Measurements from ENCODE around the gene ZNF821.
"Not testable (repeated sequence)": the region's sequence is repeated elsewhere in the genome, so short reads cannot be mapped to it uniquely, and the experiment has no call there.

The ZNF821 gene

GRCh38 chr16:71840052-71840451 lies 43.9 kb downstream of the ZNF821 start:
- TF ChIP-seq ARNTL (CRISPR knock-in tag; IDR thresholded peaks at IDR 0.05; ENCODE audit: borderline replicate concordance, low read depth) = no peak
- TF ChIP-seq OSR1 (CRISPR knock-in tag; IDR thresholded peaks at IDR 0.05) = no peak
- no peak for TF ChIP-seq TOX (CRISPR knock-in tag; IDR thresholded peaks at IDR 0.05; ENCODE audit: borderline replicate concordance)
- no peak for TF ChIP-seq ISL1 (CRISPR knock-in tag; IDR thresholded peaks at IDR 0.05)
- TF ChIP-seq ZFP3 (CRISPR knock-in tag; IDR thresholded peaks at IDR 0.05) = no peak
- no peak for TF ChIP-seq TCF4 (CRISPR knock-in tag; IDR thresholded peaks at IDR 0.05; ENCODE audit: borderline replicate concordance)
- TF ChIP-seq ESRRG (CRISPR knock-in tag; IDR thresholded peaks at IDR 0.05) = no peak

GRCh38 chr16:71837150-71837549 lies 46.8 kb downstream of the ZNF821 start:
- ATAC-seq = no peak
- TF ChIP-seq ARNTL (CRISPR knock-in tag; IDR thresholded peaks at IDR 0.05; ENCODE audit: borderline replicate concordance, low read depth) = no peak
- TF ChIP-seq PPARA (CRISPR knock-in tag; IDR thresholded peaks at IDR 0.05; ENCODE audit: borderline replicate concordance) = no peak
- TF ChIP-seq TCF4 (CRISPR knock-in tag; IDR thresholded peaks at IDR 0.05; ENCODE audit: borderline replicate concordance) = no peak
- TF ChIP-seq OSR1 (CRISPR knock-in tag; IDR thresholded peaks at IDR 0.05) = no peak
- no peak for TF ChIP-seq TOX (CRISPR knock-in tag; IDR thresholded peaks at IDR 0.05; ENCODE audit: borderline replicate concordance)
- no peak for TF ChIP-seq CSDC2 (CRISPR knock-in tag; IDR thresholded peaks at IDR 0.05)
- TF ChIP-seq ESRRG (CRISPR knock-in tag; IDR thresholded peaks at IDR 0.05) = no peak
- no peak for TF ChIP-seq GLIS3 (CRISPR knock-in tag; IDR thresholded peaks at IDR 0.05)
- no peak for TF ChIP-seq CSRNP3 (CRISPR knock-in tag; IDR thresholded peaks at IDR 0.05)
- TF ChIP-seq CREB5 (CRISPR knock-in tag; IDR thresholded peaks at IDR 0.05; ENCODE audit: low read depth) = no peak
- no peak for TF ChIP-seq ZFP3 (CRISPR knock-in tag; IDR thresholded peaks at IDR 0.05)
- TF ChIP-seq SNAI2 (CRISPR knock-in tag; IDR thresholded peaks at IDR 0.05) = no peak

More at GRCh38 chr16:71840052-71840451, 43.9 kb downstream of the ZNF821 start:
- ATAC-seq = peak; percentile 67

GRCh38 chr16:71834291-71834690 lies 49.7 kb downstream of the ZNF821 start:
- TF ChIP-seq SNAI2 (CRISPR knock-in tag; IDR thresholded peaks at IDR 0.05) (no peak), ZFP30 (CRISPR knock-in tag; IDR thresholded peaks at IDR 0.05) (no peak), CSDC2 (CRISPR knock-in tag; IDR thresholded peaks at IDR 0.05) (no peak), BACH2 (CRISPR knock-in tag; IDR thresholded peaks at IDR 0.05; ENCODE audit: borderline replicate concordance) (no peak), TOX (CRISPR knock-in tag; IDR thresholded peaks at IDR 0.05; ENCODE audit: borderline replicate concordance) (no peak), TSHZ2 (CRISPR knock-in tag; IDR thresholded peaks at IDR 0.05) (no peak), ZNF70 (CRISPR knock-in tag; IDR thresholded peaks at IDR 0.05) (no peak), CREB5 (CRISPR knock-in tag; IDR thresholded peaks at IDR 0.05; ENCODE audit: low read depth) (no peak), OSR1 (CRISPR knock-in tag; IDR thresholded peaks at IDR 0.05) (no peak), GLIS3 (CRISPR knock-in tag; IDR thresholded peaks at IDR 0.05) (no peak), RARB (CRISPR knock-in tag; IDR thresholded peaks at IDR 0.05) (no peak), ZC3H10 (CRISPR knock-in tag; IDR thresholded peaks at IDR 0.05) (no peak), PATZ1 (CRISPR knock-in tag; IDR thresholded peaks at IDR 0.05; ENCODE audit: borderline replicate concordance) (no peak)
- no peak for ATAC-seq

GRCh38 chr16:71832112-71832511 lies 51.9 kb downstream of the ZNF821 start:
- not testable (repeated sequence) for ATAC-seq

GRCh38 chr16:71831698-71832097 lies 52.3 kb downstream of the ZNF821 start:
- ATAC-seq = not testable (repeated sequence)

Measured in SK-N-SH treated with all-trans-retinoic acid at 6 μM for 48 hours (cell line).